Left ventricle myocardium superior (tissue), 1 donor: ENCODE results near the gene CCDC91. TPM values are rescaled to one million over a fixed set of nuclear protein-coding genes. Genes with fewer than 3 reads are reported as not detected.

Experiments used
- ATAC-seq: fragments of 200-7000 bp; cut with Tn5 transposase; one replicate; pipeline ENCODE4 v1.9.1; 2020; ENCODE audit warnings: mild to moderate bottlenecking, moderate library complexity
- DNase-seq: peaks from one replicate; pipeline ENCODE4 v3.0.0-alpha.2; 2020
- intact Hi-C: fragments of 100-400 bp; cut with micrococcal nuclease; formaldehyde crosslinking; loops from one replicate; pipeline ENCODE4 v1.11.0; 2022
- total RNA-seq: library from RNA; stranded (reverse); fragmentation: NEBNext Ultra II Directional; extraction: Animal tissue kit (Norgen Biotek cat#: 25700); gene quantifications from one replicate; pipeline ENCODE4 v1.2.1, GENCODE V29; 2021
- donor health status: DM: no; HTN: yes; CAD: no; lungs with severe emphysema.

Gene CCDC91
- total RNA-seq, 1 donor from 2014 or later: 46.0 TPM

DNA sequence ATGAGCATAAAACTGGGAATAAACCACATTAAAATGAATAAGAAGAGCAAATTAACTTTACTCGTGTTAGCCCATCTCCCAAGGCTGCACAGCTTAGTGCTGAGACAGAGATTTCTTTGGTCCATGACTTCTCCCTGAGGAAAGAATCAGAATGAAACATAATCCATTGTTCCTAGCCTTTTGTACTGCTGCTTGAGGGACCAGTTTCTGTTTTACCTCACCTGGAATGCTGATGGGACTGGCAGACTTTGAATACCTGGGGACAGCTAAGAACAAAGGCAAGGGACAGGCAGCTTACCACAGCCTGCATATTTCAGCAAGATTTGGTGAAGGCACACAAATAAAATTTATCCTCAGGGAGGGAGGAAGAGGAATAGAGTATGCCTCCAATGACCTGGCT lies 401.6 kb downstream of the CCDC91 start:
- DNase-seq (no peak), ATAC-seq (no peak)
- intact Hi-C loops: no loop called here

Other genes with a start within 250 kb of the CCDC91 start
- gene PTHLH, start 217.7 kb upstream of the CCDC91 start, total RNA-seq: not detected